ENCODE measurements around the gene HSP90AA1.
"Not testable (repeated sequence)": the region's sequence is repeated elsewhere in the genome, so short reads cannot be mapped to it uniquely, and the experiment has no call there.

The HSP90AA1 gene

GRCh38 chr14:102086972-102087761, at the start of gene HSP90AA1:
TSS of gene HSP90AA1 (minus strand) at chr14:102087044. CDS start at chr14:102086378, 666 bp downstream.
- peak; percentile 96 for DNase-seq

GRCh38 chr14:102135456-102135855, 48.6 kb upstream of the HSP90AA1 start:
- DNase-seq: not testable (repeated sequence)

GRCh38 chr14:102134719-102135118, 47.9 kb upstream of the HSP90AA1 start:
- DNase-seq: not testable (repeated sequence)

- DNase-seq: not testable (repeated sequence)
These were observed 47.2 kb upstream of the HSP90AA1 start for GRCh38 chr14:102134021-102134420.

- DNase-seq: no peak
These were observed 44.9 kb upstream of the HSP90AA1 start for GRCh38 chr14:102131741-102132140.

- no peak for DNase-seq
These were observed 40.1 kb upstream of the HSP90AA1 start for GRCh38 chr14:102126807-102127455.

- DNase-seq: no peak
These were observed 38.7 kb upstream of the HSP90AA1 start for GRCh38 chr14:102125546-102125945.

- DNase-seq: no peak
These were observed 37.6 kb upstream of the HSP90AA1 start for GRCh38 chr14:102124419-102124818.

GRCh38 chr14:102121567-102121966, 34.7 kb upstream of the HSP90AA1 start:
- no peak for DNase-seq

GRCh38 chr14:102120888-102121287, 34.0 kb upstream of the HSP90AA1 start:
- no peak for DNase-seq

- no peak for DNase-seq
These were observed 31.0 kb upstream of the HSP90AA1 start for GRCh38 chr14:102117852-102118251.

- no peak for DNase-seq
These were observed 29.7 kb upstream of the HSP90AA1 start for GRCh38 chr14:102116361-102117180.

GRCh38 chr14:102111101-102111500, 24.3 kb upstream of the HSP90AA1 start:
- DNase-seq: no peak

GRCh38 chr14:102109332-102109731, 22.5 kb upstream of the HSP90AA1 start:
- DNase-seq: not testable (repeated sequence)

- no peak for DNase-seq
These were observed 18.5 kb upstream of the HSP90AA1 start for GRCh38 chr14:102105369-102105768.

GRCh38 chr14:102103062-102103695, 16.3 kb upstream of the HSP90AA1 start:
- no peak for DNase-seq

- no peak for DNase-seq
These were observed 10.7 kb upstream of the HSP90AA1 start for GRCh38 chr14:102097441-102098135.

- DNase-seq: peak; percentile 78
These were observed 9.8 kb upstream of the HSP90AA1 start for GRCh38 chr14:102096569-102097188.

GRCh38 chr14:102095871-102096568, 9.2 kb upstream of the HSP90AA1 start:
- no peak for DNase-seq

- DNase-seq: no peak
These were observed 8.5 kb upstream of the HSP90AA1 start for GRCh38 chr14:102095231-102095870.

- no peak for DNase-seq
These were observed 7.3 kb upstream of the HSP90AA1 start for GRCh38 chr14:102094101-102094500.
